Activated naive CD8-positive, alpha-beta T cell treated with anti-CD3 and anti-CD28 coated beads, Interleukin-2, amount 50 U/mL, for 24 hours (primary cell): Measurements from ENCODE around the gene MORC3.
"Not testable (repeated sequence)": the region's sequence is repeated elsewhere in the genome, so short reads cannot be mapped to it uniquely, and the experiment has no call there.

Source experiments
- ATAC-seq: fragments of 150-1000 bp; cut with Tn5 transposase; one replicate; pipeline ENCODE4 v1.10.0; 2021
- DNase-seq: peaks from one replicate; pipeline ENCODE4 v3.0.0; 2021
- H3K27ac Mint-ChIP-seq: one replicate; pipeline ENCODE4 v1.8.0; 2021; ENCODE audit warnings: mild to moderate bottlenecking, mixed read lengths
- H3K27me3 Mint-ChIP-seq: one replicate; pipeline ENCODE4 v1.8.0; 2021; ENCODE audit warnings: mixed read lengths
- H3K36me3 Mint-ChIP-seq: one replicate; pipeline ENCODE4 v1.8.0; 2021; ENCODE audit warnings: low read depth, mixed read lengths
- H3K4me1 Mint-ChIP-seq: one replicate; pipeline ENCODE4 v1.8.0; 2021; ENCODE audit warnings: mixed read lengths
- H3K4me3 Mint-ChIP-seq: one replicate; pipeline ENCODE4 v1.8.0; 2021; ENCODE audit warnings: mild to moderate bottlenecking, moderate library complexity, mixed read lengths
- H3K9me3 Mint-ChIP-seq: one replicate; pipeline ENCODE4 v1.8.0; 2021; ENCODE audit warnings: mixed read lengths

The MORC3 gene

GRCh38 chr21:36386031-36386642 is 66.1 kb downstream of the MORC3 start:
- ATAC-seq = no peak
- peak overlapping the region; percentile 71 for H3K27ac Mint-ChIP-seq

GRCh38 chr21:36388096-36388495 is 68.1 kb downstream of the MORC3 start:
- ATAC-seq = no peak
- H3K4me1 Mint-ChIP-seq = peaks cover 22% of the 10 kb centered on the region
- no peaks in the 10 kb centered on the region for H3K27me3 Mint-ChIP-seq
- no peak overlapping the region for H3K27ac Mint-ChIP-seq
- H3K36me3 Mint-ChIP-seq = peaks cover 36% of the 10 kb centered on the region
- H3K9me3 Mint-ChIP-seq = no peaks in the 10 kb centered on the region
- no peak for DNase-seq
- no peak overlapping the region for H3K4me3 Mint-ChIP-seq

More at GRCh38 chr21:36386031-36386642, 66.1 kb downstream of the MORC3 start:
- no peaks in the 10 kb centered on the region for H3K9me3 Mint-ChIP-seq
- peak overlapping the region; percentile 85 for H3K4me3 Mint-ChIP-seq
- H3K27me3 Mint-ChIP-seq = no peaks in the 10 kb centered on the region
- no peak for DNase-seq
- peaks cover 27% of the 10 kb centered on the region for H3K4me1 Mint-ChIP-seq
- peaks cover 21% of the 10 kb centered on the region for H3K36me3 Mint-ChIP-seq

- Mint-ChIP-seq H3K36me3 (peaks cover 39% of the 10 kb centered on the region), H3K27ac (no peak overlapping the region)
These were observed 68.8 kb downstream of the MORC3 start for GRCh38 chr21:36388835-36389234.

GRCh38 chr21:36391649-36392048 is 71.7 kb downstream of the MORC3 start:
- DNase-seq, H3K9me3 Mint-ChIP-seq, ATAC-seq, H3K4me3 Mint-ChIP-seq, H3K27me3 Mint-ChIP-seq, H3K27ac Mint-ChIP-seq: not testable (repeated sequence)
- H3K4me1 Mint-ChIP-seq = peaks cover 13% of the 10 kb centered on the region
- peaks cover 49% of the 10 kb centered on the region for H3K36me3 Mint-ChIP-seq

More at GRCh38 chr21:36388835-36389234, 68.8 kb downstream of the MORC3 start:
- no peak overlapping the region for H3K4me3 Mint-ChIP-seq
- H3K9me3 Mint-ChIP-seq = no peaks in the 10 kb centered on the region
- peaks cover 22% of the 10 kb centered on the region for H3K4me1 Mint-ChIP-seq
- no peak for DNase-seq
- H3K27me3 Mint-ChIP-seq = no peaks in the 10 kb centered on the region
- ATAC-seq = no peak

GRCh38 chr21:36395353-36396111 is 75.5 kb downstream of the MORC3 start:
- Mint-ChIP-seq H3K4me3 (no peak overlapping the region), H3K9me3 (no peaks in the 10 kb centered on the region), H3K36me3 (peaks cover 54% of the 10 kb centered on the region), H3K4me1 (no peaks in the 10 kb centered on the region), H3K27ac (no peak overlapping the region), H3K27me3 (no peaks in the 10 kb centered on the region)
- no peak for DNase-seq
- ATAC-seq = no peak

GRCh38 chr21:36396325-36396724 is 76.3 kb downstream of the MORC3 start:
- ATAC-seq (no peak), DNase-seq (no peak)
- Mint-ChIP-seq H3K4me3 (no peak overlapping the region), H3K27ac (no peak overlapping the region), H3K27me3 (no peaks in the 10 kb centered on the region), H3K9me3 (no peaks in the 10 kb centered on the region), H3K4me1 (no peaks in the 10 kb centered on the region), H3K36me3 (peaks cover 54% of the 10 kb centered on the region)

GRCh38 chr21:36396971-36397370 is 77.0 kb downstream of the MORC3 start:
- ATAC-seq (no peak), DNase-seq (no peak)
- Mint-ChIP-seq H3K27me3 (no peaks in the 10 kb centered on the region), H3K9me3 (no peaks in the 10 kb centered on the region), H3K36me3 (peaks cover 52% of the 10 kb centered on the region), H3K4me1 (no peaks in the 10 kb centered on the region), H3K4me3 (no peak overlapping the region), H3K27ac (no peak overlapping the region)

GRCh38 chr21:36397606-36398005 is 77.6 kb downstream of the MORC3 start:
- Mint-ChIP-seq H3K4me3 (no peak overlapping the region), H3K9me3 (no peaks in the 10 kb centered on the region), H3K36me3 (peaks cover 54% of the 10 kb centered on the region), H3K27ac (no peak overlapping the region), H3K27me3 (no peaks in the 10 kb centered on the region), H3K4me1 (no peaks in the 10 kb centered on the region)
- DNase-seq (no peak), ATAC-seq (no peak)

- H3K4me3 Mint-ChIP-seq, H3K4me1 Mint-ChIP-seq, H3K27me3 Mint-ChIP-seq, ATAC-seq, H3K27ac Mint-ChIP-seq, H3K9me3 Mint-ChIP-seq, DNase-seq: not testable (repeated sequence)
- peaks cover 49% of the 10 kb centered on the region for H3K36me3 Mint-ChIP-seq
These were observed 79.7 kb downstream of the MORC3 start for GRCh38 chr21:36399736-36400135.

- Mint-ChIP-seq H3K36me3 (peaks cover 51% of the 10 kb centered on the region), H3K9me3 (no peaks in the 10 kb centered on the region), H3K4me1 (no peaks in the 10 kb centered on the region), H3K27me3 (no peaks in the 10 kb centered on the region), H3K27ac (no peak overlapping the region), H3K4me3 (no peak overlapping the region)
- DNase-seq (no peak), ATAC-seq (no peak)
These were observed 80.7 kb downstream of the MORC3 start for GRCh38 chr21:36400719-36401118.

- no peaks in the 10 kb centered on the region for H3K9me3 Mint-ChIP-seq
- H3K27ac Mint-ChIP-seq = no peak overlapping the region
- no peaks in the 10 kb centered on the region for H3K27me3 Mint-ChIP-seq
- peaks cover 50% of the 10 kb centered on the region for H3K36me3 Mint-ChIP-seq
- H3K4me1 Mint-ChIP-seq = no peaks in the 10 kb centered on the region
- DNase-seq = no peak
- no peak for ATAC-seq
- no peak overlapping the region for H3K4me3 Mint-ChIP-seq
These were observed 82.3 kb downstream of the MORC3 start for GRCh38 chr21:36402339-36402738.

- Mint-ChIP-seq H3K27me3 (no peaks in the 10 kb centered on the region), H3K36me3 (peaks cover 54% of the 10 kb centered on the region), H3K4me1 (no peaks in the 10 kb centered on the region), H3K27ac (no peak overlapping the region), H3K4me3 (no peak overlapping the region), H3K9me3 (no peaks in the 10 kb centered on the region)
- DNase-seq = no peak
- no peak for ATAC-seq
These were observed 83.7 kb downstream of the MORC3 start for GRCh38 chr21:36403713-36404112.

GRCh38 chr21:36408568-36408967 is 88.6 kb downstream of the MORC3 start:
- Mint-ChIP-seq H3K4me1 (no peaks in the 10 kb centered on the region), H3K27ac (no peak overlapping the region), H3K27me3 (no peaks in the 10 kb centered on the region), H3K4me3 (no peak overlapping the region), H3K36me3 (peaks cover 48% of the 10 kb centered on the region), H3K9me3 (no peaks in the 10 kb centered on the region)
- ATAC-seq = no peak
- DNase-seq = no peak

- Mint-ChIP-seq H3K36me3 (peaks cover 57% of the 10 kb centered on the region), H3K9me3 (no peaks in the 10 kb centered on the region), H3K27me3 (no peaks in the 10 kb centered on the region), H3K27ac (no peak overlapping the region), H3K4me3 (no peak overlapping the region), H3K4me1 (no peaks in the 10 kb centered on the region)
- ATAC-seq = no peak
- no peak for DNase-seq
These were observed 91.3 kb downstream of the MORC3 start for GRCh38 chr21:36411301-36411700.

- H3K4me3 Mint-ChIP-seq = no peak overlapping the region
- no peak overlapping the region for H3K27ac Mint-ChIP-seq
These were observed 92.9 kb downstream of the MORC3 start for GRCh38 chr21:36412916-36413315.

More at GRCh38 chr21:36412916-36413315, 92.9 kb downstream of the MORC3 start:
- no peak for ATAC-seq
- Mint-ChIP-seq H3K4me1 (no peaks in the 10 kb centered on the region), H3K9me3 (no peaks in the 10 kb centered on the region), H3K27me3 (no peaks in the 10 kb centered on the region), H3K36me3 (peaks cover 48% of the 10 kb centered on the region)
- no peak for DNase-seq
